ENCODE results near the gene TIMM10. TPM values are rescaled to one million over a fixed set of nuclear protein-coding genes. Genes with fewer than 3 reads are reported as not detected.

Gene TIMM10
- total and polyA plus RNA-seq, 12 donors = 23.9 to 89.0 (median 53.7) TPM

- no peak overlapping the region for H3K4me3 ChIP-seq
- H3K36me3 ChIP-seq (replicated peaks in 1 of 2) = no peaks in the 10 kb centered on the region
- intact Hi-C loops (cut with DNase I) = no loop called here
- DNase-seq = no peak
- WGBS, 4 donors = 90 to 92% (median 91%) methylated on average over 12 of the region's 12 CpGs
- H3K27ac ChIP-seq = no peak overlapping the region
- no peaks in the 10 kb centered on the region for H3K9me3 ChIP-seq (replicated peaks in 1 of 3)
- no peaks in the 10 kb centered on the region for H3K27me3 ChIP-seq
- peaks cover 7 to 14% of the 10 kb centered on the region in 2 donors for H3K4me1 ChIP-seq (replicated peaks in 1 of 2)
- TF ChIP-seq POLR2A (IDR thresholded peaks at IDR 0.05) (no peak), CTCF (IDR thresholded peaks at IDR 0.05) (no peak)
Observed at GRCh38 chr11:57512646-57513451, 17.7 kb downstream of the TIMM10 start.

- Histone ChIP-seq H3K4me3 (no peak overlapping the region), H3K9me3 (replicated peaks in 1 of 3) (no peaks in the 10 kb centered on the region), H3K36me3 (replicated peaks in 1 of 2) (no peaks in the 10 kb centered on the region), H3K27me3 (no peaks in the 10 kb centered on the region), H3K27ac (no peak overlapping the region), H3K4me1 (replicated peaks in 1 of 2) (peaks cover 7 to 14% of the 10 kb centered on the region in 2 donors)
- 84 to 99% (median 96%) methylated on average over 6 of the region's 6 CpGs for WGBS, 4 donors
- no peak for DNase-seq
- intact Hi-C loops (cut with DNase I) = no loop called here
- TF ChIP-seq POLR2A (IDR thresholded peaks at IDR 0.05) (no peak), CTCF (IDR thresholded peaks at IDR 0.05) (no peak)
Observed at GRCh38 chr11:57511741-57512430, 18.7 kb downstream of the TIMM10 start.

- WGBS, 4 donors = 71 to 82% (median 74%) methylated on average over 7 of the region's 7 CpGs
- Histone ChIP-seq H3K9me3 (replicated peaks in 1 of 3) (no peaks in the 10 kb centered on the region), H3K27me3 (no peaks in the 10 kb centered on the region), H3K4me1 (replicated peaks in 1 of 2) (no peaks in the 10 kb centered on the region), H3K27ac (no peak overlapping the region), H3K36me3 (replicated peaks in 1 of 2) (no peaks in the 10 kb centered on the region), H3K4me3 (no peak overlapping the region)
- intact Hi-C loops (cut with DNase I) = no loop called here
- TF ChIP-seq POLR2A (IDR thresholded peaks at IDR 0.05) (no peak), CTCF (IDR thresholded peaks at IDR 0.05) (no peak)
- no peak for DNase-seq
Observed at GRCh38 chr11:57508341-57509170, 22.0 kb downstream of the TIMM10 start.

- 60 to 86% (median 75%) methylated on average over 1 of the region's 1 CpG for WGBS, 4 donors
- intact Hi-C loops (cut with DNase I) = no loop called here
- Histone ChIP-seq H3K4me3 (no peak overlapping the region), H3K27ac (no peak overlapping the region), H3K9me3 (replicated peaks in 1 of 3) (no peaks in the 10 kb centered on the region), H3K4me1 (replicated peaks in 1 of 2) (peaks cover 7 to 9% of the 10 kb centered on the region in 2 donors), H3K27me3 (no peaks in the 10 kb centered on the region), H3K36me3 (replicated peaks in 1 of 2) (no peaks in the 10 kb centered on the region)
- no peak for TF ChIP-seq POLR2A (IDR thresholded peaks at IDR 0.05)
- DNase-seq = no peak
Observed at GRCh38 chr11:57506522-57506921, 24.0 kb downstream of the TIMM10 start.
